OCI-LY7 (cell line): ENCODE results near the gene APBB2. TPM values are rescaled to one million over a fixed set of nuclear protein-coding genes. Genes with fewer than 3 reads are reported as not detected.
A peak's percentile ranks its signal among the peaks of the same experiment; 100 is the strongest.
"Not testable (repeated sequence)": the region's sequence is repeated elsewhere in the genome, so short reads cannot be mapped to it uniquely, and the experiment has no call there.

Experiments
- BruUV-seq: library from RNA; stranded (reverse); fragments of 400-500 nt; replicated peaks from 2 replicates; lab custom pipeline; 2021; lab: Mats Ljungman, UMichigan
- CTCF ChIA-PET: fragments of 300-600 bp; sonication (Branson Sonifier 250); formaldehyde crosslinking; loops from one replicate; lab custom pipeline; 2022; ENCODE audit warnings: antibody characterized with exemption; ENCODE audit not compliant: unreplicated experiment; lab: Charles Lee
- POLR2A ChIA-PET: fragments of 300-600 bp; sonication (Branson Sonifier 250); formaldehyde crosslinking; loops from one replicate; lab custom pipeline; 2022; ENCODE audit warnings: antibody characterized with exemption; lab: Charles Lee
- DNase-seq: peaks from one replicate; pipeline ENCODE4 v3.0.0-alpha.2; 2015; ENCODE audit warnings: low spot score
- H2AFZ ChIP-seq: fragments of 200-600 bp; sonication (generic), shearing (Covaris generic); 2 replicates; pipeline ENCODE4 v1.6.1; 2014; ENCODE audit warnings: mild to moderate bottlenecking, antibody characterized with exemption, low read length, moderate library complexity
- H3K27ac ChIP-seq: fragments of 200-600 bp; sonication (generic); 2 replicates; pipeline ENCODE4 v1.5.1; 2014; ENCODE audit warnings: mixed run types, low read depth, mild to moderate bottlenecking, moderate library complexity, low read length, inconsistent platforms; ENCODE audit not compliant: poor library complexity, severe bottlenecking
- H3K36me3 ChIP-seq: fragments of 200-600 bp; sonication (generic); 2 replicates; pipeline ENCODE4 v1.6.1; 2014; ENCODE audit warnings: mild to moderate bottlenecking, antibody characterized with exemption, low read length, moderate library complexity, mixed read lengths; ENCODE audit not compliant: insufficient read depth
- H3K4me1 ChIP-seq: fragments of 200-600 bp; sonication (generic); 2 replicates; pipeline ENCODE4 v1.5.1; 2014; ENCODE audit warnings: mild to moderate bottlenecking, low read length; ENCODE audit not compliant: insufficient read depth, poor library complexity, severe bottlenecking
- H3K4me2 ChIP-seq: fragments of 200-600 bp; sonication (generic); 2 replicates; pipeline ENCODE4 v1.6.1; 2014; ENCODE audit warnings: mild to moderate bottlenecking, low read length
- H3K4me3 ChIP-seq: fragments of 200-600 bp; sonication (generic); 2 replicates; pipeline ENCODE4 v1.5.1; 2014; ENCODE audit warnings: mild to moderate bottlenecking, low read depth, low read length; ENCODE audit not compliant: poor library complexity, severe bottlenecking
- H3K79me2 ChIP-seq: fragments of 200-600 bp; sonication (generic); 2 replicates; pipeline ENCODE4 v1.6.1; 2016; ENCODE audit warnings: low read depth, mild to moderate bottlenecking, low read length, moderate library complexity, mixed read lengths; ENCODE audit not compliant: insufficient read depth
- H3K9me2 ChIP-seq: fragments of 200-600 bp; sonication (generic); 2 replicates; pipeline ENCODE4 v1.6.1; 2016; ENCODE audit warnings: mild to moderate bottlenecking, low read length, mixed read lengths; ENCODE audit not compliant: insufficient read depth
- H3K9me3 ChIP-seq: fragments of 200-600 bp; sonication (generic); 2 replicates; pipeline ENCODE4 v1.6.1; 2014; ENCODE audit warnings: mild to moderate bottlenecking, mixed run types, low read length, mixed read lengths
- H4K20me1 ChIP-seq: fragments of 200-600 bp; sonication (generic); 2 replicates; pipeline ENCODE4 v1.6.1; 2014; ENCODE audit warnings: mild to moderate bottlenecking, antibody characterized with exemption, low read length, moderate library complexity, mixed read lengths; ENCODE audit not compliant: insufficient read depth
- CTCF ChIP-seq: fragments of 200-600 bp; sonication (generic); conservative IDR thresholded peaks from 2 replicates; pipeline ENCODE4 v1.5.1; 2014; ENCODE audit warnings: mild to moderate bottlenecking, antibody characterized with exemption, low read length, moderate library complexity, mixed read lengths
- EZH2phosphoT487 ChIP-seq: fragments of 200-600 bp; sonication (generic); IDR thresholded peaks from 2 replicates; pipeline ENCODE4 v1.6.1; 2018; ENCODE audit warnings: low read depth, borderline replicate concordance, mild to moderate bottlenecking, mixed run types, antibody characterized with exemption, low read length, moderate library complexity, mixed read lengths
- intact Hi-C: fragments of 100-400 bp; cut with micrococcal nuclease; formaldehyde crosslinking; loops from one replicate; pipeline ENCODE4 v1.10.0; 2022; ENCODE audit not compliant: unreplicated experiment
- total RNA-seq, 2 experiments: library from RNA; depleted of rRNA in 1 of 2; stranded (reverse); fragments of >200 nt in 1 of 2; shearing (Covaris generic) in 1 of 2; gene quantifications; 2 replicates each; pipeline ENCODE4 v1.2.3, GENCODE V29; 2014 to 2022

APBB2 gene
- total RNA-seq, 2 experiments from 2014 or later, result 66.4 to 88.5 TPM

GRCh38 chr4:41064953-41065352 lies 149.4 kb downstream of the APBB2 start:
- Histone ChIP-seq H3K9me2 (no peaks in the 10 kb centered on the region), H3K4me2 (no peak overlapping the region), H3K4me3 (no peak overlapping the region), H3K36me3 (no peaks in the 10 kb centered on the region), H4K20me1 (no peaks in the 10 kb centered on the region), H3K27ac (no peak overlapping the region), H3K4me1 (no peaks in the 10 kb centered on the region), H3K79me2 (no peaks in the 10 kb centered on the region), H2AFZ (no peak overlapping the region), H3K9me3 (no peaks in the 10 kb centered on the region)
- no peak for TF ChIP-seq EZH2phosphoT487
- TSS peak; percentile 7 for BruUV-seq
- intact Hi-C loops, result no loop called here
- ChIA-PET POLR2A (interaction anchor here (0.6 to 0.7 kb wide), 2 partner anchors 15 to 74 kb away, joined by 3 to 6 read pairs; no protein-coding TSS in a partner anchor), CTCF (no interaction called here)
- no peak for DNase-seq

- no peak overlapping the region for H2AFZ ChIP-seq
- H3K4me1 ChIP-seq, result no peaks in the 10 kb centered on the region
- H3K4me2 ChIP-seq, result no peak overlapping the region
- H3K36me3 ChIP-seq, result peaks cover 2% of the 10 kb centered on the region; the same call in 1 of the 2 replicates
- no peak for TF ChIP-seq EZH2phosphoT487
- no peak for TF ChIP-seq CTCF
- no peaks in the 10 kb centered on the region for H4K20me1 ChIP-seq
- H3K27ac ChIP-seq, result no peak overlapping the region
- CTCF ChIA-PET, result no interaction called here
- intact Hi-C loops, result no loop called here
- no peak overlapping the region for H3K4me3 ChIP-seq
- BruUV-seq, result no TSS peak
- no peaks in the 10 kb centered on the region for H3K9me3 ChIP-seq
- H3K79me2 ChIP-seq, result no peaks in the 10 kb centered on the region
- no peaks in the 10 kb centered on the region for H3K9me2 ChIP-seq
- no peak for DNase-seq
- POLR2A ChIA-PET, result interaction anchor here (0.6 to 1.3 kb wide), 3 partner anchors 33 to 1269 kb away, joined by 3 read pairs; no protein-coding TSS in a partner anchor
These were observed 152.7 kb downstream of the APBB2 start for GRCh38 chr4:41061482-41062185.

- ChIA-PET POLR2A (interaction anchor here (1.1 to 1.2 kb wide), 2 partner anchors 9 to 31 kb away, joined by 3 read pairs; no protein-coding TSS in a partner anchor), CTCF (no interaction called here)
- H3K9me2 ChIP-seq, result no peaks in the 10 kb centered on the region
- BruUV-seq, result no TSS peak
- TF ChIP-seq CTCF, result no peak
- TF ChIP-seq EZH2phosphoT487, result no peak
- no peak for DNase-seq
- H2AFZ ChIP-seq, result no peak overlapping the region
- H3K9me3 ChIP-seq, result no peaks in the 10 kb centered on the region
- no peak overlapping the region for H3K4me3 ChIP-seq
- no peak overlapping the region for H3K4me2 ChIP-seq
- no peak overlapping the region for H3K27ac ChIP-seq
- H3K4me1 ChIP-seq, result no peaks in the 10 kb centered on the region
- intact Hi-C loops, result no loop called here
- no peaks in the 10 kb centered on the region for H3K79me2 ChIP-seq
- peaks cover 2% of the 10 kb centered on the region; the same call in 1 of the 2 replicates for H3K36me3 ChIP-seq
- no peaks in the 10 kb centered on the region for H4K20me1 ChIP-seq
These were observed 153.7 kb downstream of the APBB2 start for GRCh38 chr4:41060352-41061334.

GRCh38 chr4:41059411-41059810 lies 154.9 kb downstream of the APBB2 start:
- H3K4me1 ChIP-seq, H3K4me3 ChIP-seq, BruUV-seq, DNase-seq, H4K20me1 ChIP-seq, CTCF ChIA-PET, H3K36me3 ChIP-seq, H3K27ac ChIP-seq, H3K4me2 ChIP-seq, H3K9me2 ChIP-seq, H3K79me2 ChIP-seq, intact Hi-C loops, H3K9me3 ChIP-seq, H2AFZ ChIP-seq: not testable (repeated sequence)
- POLR2A ChIA-PET, result interaction anchor here (1.1 to 1.2 kb wide), 2 partner anchors 11 to 29 kb away, joined by 3 read pairs; no protein-coding TSS in a partner anchor
